GM12878 (cell line): ENCODE results near the gene TMEM161A. TPM values are rescaled to one million over a fixed set of nuclear protein-coding genes. Genes with fewer than 3 reads are reported as not detected.

Source experiments
- ATAC-seq: fragments of 200-7000 bp; cut with Tn5 transposase; 3 replicates; pipeline ENCODE4 v1.9.1; 2020; ENCODE audit warnings: mild to moderate bottlenecking, moderate library complexity
- BruUV-seq: library from RNA; stranded (reverse); fragments of 400-500 nt; replicated peaks from 2 replicates; lab custom pipeline; 2021; lab: Mats Ljungman, UMichigan
- CTCF ChIA-PET: fragments of 300-600 bp; sonication (Branson Sonifier 250); formaldehyde crosslinking; extraction: SDS; loops from one replicate; lab custom pipeline; 2021; ENCODE audit warnings: inconsistent platforms; lab: Yijun Ruan, JAX
- POLR2A ChIA-PET: fragments of 350-600 bp; formaldehyde crosslinking; extraction: SDS; loops from one replicate; lab custom pipeline; 2021; ENCODE audit warnings: inconsistent platforms; lab: Charles Lee
- RAD21 ChIA-PET: fragments of 300-600 bp; sonication (Branson Sonifier 250); formaldehyde crosslinking; loops from one replicate; lab custom pipeline; 2023; ENCODE audit warnings: antibody characterized with exemption; ENCODE audit not compliant: unreplicated experiment; lab: Charles Lee
- SMC1A ChIA-PET: fragments of 300-600 bp; sonication (Branson Sonifier 250); formaldehyde crosslinking; loops from one replicate; lab custom pipeline; 2023; ENCODE audit not compliant: unreplicated experiment, uncharacterized antibody; lab: Charles Lee
- DNase-seq: peaks from one replicate; pipeline ENCODE4 v3.0.0-alpha.2; 2011; ENCODE audit warnings: low read depth, low spot score
- FAIRE-seq: peaks from 3 replicates; lab custom pipeline; 2011; peaks lifted over from hg19 to GRCh38; lab: Jason Lieb, UNC
- H2AFZ ChIP-seq: 2 replicates; pipeline ENCODE4 v1.6.0; 2011; ENCODE audit warnings: low read depth, low read length, control low read depth; ENCODE audit not compliant: control insufficient read depth
- H3K27ac ChIP-seq: 2 replicates; pipeline ENCODE4 v1.5.1; 2011; ENCODE audit warnings: control low read depth; ENCODE audit not compliant: control insufficient read depth, insufficient read depth
- H3K27me3 ChIP-seq, 2 experiments: replicated peaks in 1 of 2; 2 replicates each; pipeline versions ENCODE4 v1.6.0 to v1.6.1; 2011; ENCODE audit warnings: low read length in 1 of 2; ENCODE audit not compliant: control insufficient read depth in 2 of 2, insufficient read depth in 2 of 2
- H3K36me3 ChIP-seq, 2 experiments: 2 replicates each; pipeline ENCODE4 v1.5.1; 2011; ENCODE audit warnings: low read length in 1 of 2; ENCODE audit not compliant: control insufficient read depth in 2 of 2, insufficient read depth in 2 of 2
- H3K4me1 ChIP-seq: 2 replicates; pipeline ENCODE4 v1.6.1; 2011; ENCODE audit warnings: mild to moderate bottlenecking, low read length, moderate library complexity, mixed read lengths; ENCODE audit not compliant: control insufficient read depth, insufficient read depth
- H3K4me2 ChIP-seq: 2 replicates; pipeline ENCODE4 v1.6.0; 2011; ENCODE audit warnings: control low read depth; ENCODE audit not compliant: control insufficient read depth, insufficient read depth
- H3K4me3 ChIP-seq: fragments of 200-600 bp; sonication (generic); 2 replicates; pipeline ENCODE4 v1.5.1; 2016
- H3K79me2 ChIP-seq: 2 replicates; pipeline ENCODE4 v1.6.0; 2011; ENCODE audit warnings: low read length; ENCODE audit not compliant: control insufficient read depth, insufficient read depth
- H3K9ac ChIP-seq: 2 replicates; pipeline ENCODE4 v1.8.0; 2011; ENCODE audit warnings: low read length, control low read depth, mixed read lengths; ENCODE audit not compliant: control insufficient read depth, insufficient read depth
- H3K9me3 ChIP-seq: replicated peaks from 3 replicates; pipeline ENCODE4 v1.5.1; 2011; ENCODE audit warnings: mild to moderate bottlenecking, low read length; ENCODE audit not compliant: control insufficient read depth, insufficient read depth
- H4K20me1 ChIP-seq: 2 replicates; pipeline ENCODE4 v1.6.0; 2011; ENCODE audit not compliant: control insufficient read depth, insufficient read depth
- CHD4 ChIP-seq: fragments of 200-600 bp; sonication (generic); IDR thresholded peaks from 2 replicates; pipeline ENCODE4 v1.6.1; 2016; ENCODE audit warnings: mild to moderate bottlenecking
- GATAD2B ChIP-seq: fragments of 450-650 bp; conservative IDR thresholded peaks from 2 replicates; pipeline ENCODE4 v1.6.1; 2017; ENCODE audit warnings: low read depth, mild to moderate bottlenecking, moderate library complexity
- MTA3 ChIP-seq: IDR thresholded peaks from 2 replicates; pipeline ENCODE4 v1.6.1; 2012; ENCODE audit warnings: low read length, inconsistent platforms, borderline replicate concordance
- MYC ChIP-seq: IDR thresholded peaks from 2 replicates; pipeline ENCODE4 v1.6.1; 2011; ENCODE audit warnings: mild to moderate bottlenecking, low read length, moderate library complexity, inconsistent platforms; ENCODE audit not compliant: insufficient read depth, insufficient replicate concordance, insufficient read length, severe bottlenecking
- NBN ChIP-seq: fragments of 450-650 bp; IDR thresholded peaks from 2 replicates; pipeline ENCODE4 v1.6.1; 2016
- TCF3 ChIP-seq: IDR thresholded peaks from 2 replicates; pipeline ENCODE4 v1.6.1; 2012; ENCODE audit warnings: low read depth, mild to moderate bottlenecking, low read length, borderline replicate concordance; ENCODE audit not compliant: insufficient read depth
- YY1 ChIP-seq: IDR thresholded peaks from 2 replicates; pipeline ENCODE4 v1.6.1; 2011; ENCODE audit warnings: low read depth, mild to moderate bottlenecking, low read length
- ZSCAN29 ChIP-seq: fragments of 450-650 bp; IDR thresholded peaks from 2 replicates; pipeline ENCODE4 v1.6.1; 2017; ENCODE audit warnings: mild to moderate bottlenecking, moderate library complexity
- WGBS: methylation state at CpG from one replicate; pipeline ENCODE4 v1.1.6; 2016; ENCODE audit warnings: low lambda C conversion rate; ENCODE audit not compliant: insufficient replicate concordance, insufficient coverage; ENCODE audit errors: missing lambda C conversion rate; 5-methylcytosine and 5-hydroxymethylcytosine counted together
- in situ Hi-C: fragments of 300-500 bp; cut with MboI; formaldehyde crosslinking; loops from 9 replicates; pipeline ENCODE4 v1.14.3; 2018; ENCODE audit warnings: mixed read lengths
- intact Hi-C: fragments of 100-400 bp; cut with micrococcal nuclease; formaldehyde crosslinking; loops from one replicate; pipeline ENCODE4 v1.14.2; 2022; ENCODE audit not compliant: unreplicated experiment
- polyA plus RNA-seq, 11 experiments: library from polyadenylated mRNA; depleted of rRNA in 4 of 11; unstranded in 6 of 11; stranded (reverse) in 5 of 11; fragments of >200 nt; fragmentation: Nextera tagmentation in 4 of 11; fragmentation: Illumina TruSeq in 1 of 11; extraction: Ambion mirVana in 4 of 11; extraction: Trizol in 1 of 11; gene quantifications; 1 replicate in 1 of 11; 2 replicates in 10 of 11; pipeline versions ENCODE4 v1.2.1 to v1.2.3, GENCODE V29; 2011 to 2016; ENCODE audit warnings: inconsistent platforms in 2 of 11, missing spikeins in 2 of 11, low read depth in 1 of 11
- total RNA-seq, 4 experiments: library from RNA; depleted of rRNA in 3 of 4; stranded (reverse); fragments of >200 nt in 3 of 4; fragmentation: Illumina TruSeq in 1 of 4; extraction: Trizol in 1 of 4; gene quantifications; 2 replicates each; pipeline versions ENCODE4 v1.2.1 to v1.2.3, GENCODE V29; 2013 to 2021
- TF ChIP-seq, protein P1 (sequence below): fragments of 450-650 bp; formaldehyde crosslinking; IDR thresholded peaks from 2 replicates; pipeline ENCODE4 v1.4.0; 2020; ENCODE audit warnings: mild to moderate bottlenecking, moderate library complexity
- TF ChIP-seq, protein P2 (sequence below): fragments of 450-650 bp; IDR thresholded peaks from 2 replicates; pipeline ENCODE4 v1.6.1; 2016; ENCODE audit warnings: mild to moderate bottlenecking
- TF ChIP-seq, protein P3 (sequence below): fragments of 150-350 bp; IDR thresholded peaks from 2 replicates; pipeline ENCODE4 v1.6.1; 2014; ENCODE audit warnings: mild to moderate bottlenecking, low read depth, low read length
- TF ChIP-seq, protein P4 (sequence below): fragments of 450-650 bp; IDR thresholded peaks from 2 replicates; pipeline ENCODE4 v1.6.1; 2017; ENCODE audit warnings: antibody characterized with exemption, mild to moderate bottlenecking, moderate library complexity

The TMEM161A gene
- total and polyA plus RNA-seq, 10 of the 15 experiments (the other 5 are each of a cell fraction or from before 2014, with no cell fraction given), result 1.1 to 37.1 (median 19.0) TPM

DNA sequence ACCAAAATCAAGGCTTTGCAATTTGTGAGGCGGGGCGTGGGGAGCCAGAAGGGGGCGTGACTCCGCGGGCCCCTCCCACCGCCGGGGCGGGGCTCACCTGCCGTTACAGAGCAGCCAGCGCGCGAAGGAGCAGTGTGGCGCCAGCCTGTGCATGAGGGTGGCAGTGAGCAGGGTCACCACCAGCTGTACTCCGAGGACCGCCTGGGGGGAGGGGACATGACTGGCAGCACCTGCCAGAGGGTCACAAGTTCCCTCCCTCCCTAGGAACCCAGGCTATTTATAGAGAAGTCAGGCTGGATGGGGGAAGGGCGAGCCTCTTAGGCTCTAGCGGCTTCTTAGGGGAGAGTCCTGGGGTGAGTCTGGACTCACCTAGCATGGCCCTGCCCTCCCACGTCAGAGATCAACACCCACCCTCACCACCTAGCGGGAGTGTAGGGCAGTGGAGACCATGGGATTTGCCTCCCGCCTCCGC, 3.6 kb downstream of the TMEM161A start:
- Histone ChIP-seq H3K9ac (no peak overlapping the region), H3K4me2 (no peak overlapping the region), H3K36me3 (no peaks in the 10 kb centered on the region), H4K20me1 (no peaks in the 10 kb centered on the region), H3K4me1 (peaks cover 6% of the 10 kb centered on the region; the same call in 1 of the 2 replicates), H3K79me2 (peaks cover 9% of the 10 kb centered on the region), H2AFZ (no peak overlapping the region), H3K27me3 (no peaks in the 10 kb centered on the region), H3K9me3 (peaks cover 9% of the 10 kb centered on the region; the same call in 2 of the 3 replicates), H3K4me3 (no peak overlapping the region), H3K27ac (no peak overlapping the region)
- intact Hi-C loops, result no loop called here
- in situ Hi-C loops, result no loop called here
- ChIA-PET POLR2A (no interaction called here), CTCF (interaction anchor here (1.5 kb wide), 1 partner anchor 19 kb away, joined by 4 read pairs; no protein-coding TSS in a partner anchor), RAD21 (no interaction called here), SMC1A (interaction anchor here (1.7 kb wide), 1 partner anchor 40 kb away, joined by 4 read pairs; no protein-coding TSS in a partner anchor)
- no peak for ATAC-seq
- no peak for DNase-seq
- FAIRE-seq, result no peak
- no TSS peak for BruUV-seq
- WGBS, result 26% methylated on average over 21 of the region's 21 CpGs
- TF ChIP-seq YY1 (no peak), MYC (no peak), NBN (no peak), ZSCAN29 (no peak), GATAD2B (no peak), MTA3 (no peak), TCF3 (no peak), CHD4 (no peak)
- TF ChIP-seq, protein P1, sequence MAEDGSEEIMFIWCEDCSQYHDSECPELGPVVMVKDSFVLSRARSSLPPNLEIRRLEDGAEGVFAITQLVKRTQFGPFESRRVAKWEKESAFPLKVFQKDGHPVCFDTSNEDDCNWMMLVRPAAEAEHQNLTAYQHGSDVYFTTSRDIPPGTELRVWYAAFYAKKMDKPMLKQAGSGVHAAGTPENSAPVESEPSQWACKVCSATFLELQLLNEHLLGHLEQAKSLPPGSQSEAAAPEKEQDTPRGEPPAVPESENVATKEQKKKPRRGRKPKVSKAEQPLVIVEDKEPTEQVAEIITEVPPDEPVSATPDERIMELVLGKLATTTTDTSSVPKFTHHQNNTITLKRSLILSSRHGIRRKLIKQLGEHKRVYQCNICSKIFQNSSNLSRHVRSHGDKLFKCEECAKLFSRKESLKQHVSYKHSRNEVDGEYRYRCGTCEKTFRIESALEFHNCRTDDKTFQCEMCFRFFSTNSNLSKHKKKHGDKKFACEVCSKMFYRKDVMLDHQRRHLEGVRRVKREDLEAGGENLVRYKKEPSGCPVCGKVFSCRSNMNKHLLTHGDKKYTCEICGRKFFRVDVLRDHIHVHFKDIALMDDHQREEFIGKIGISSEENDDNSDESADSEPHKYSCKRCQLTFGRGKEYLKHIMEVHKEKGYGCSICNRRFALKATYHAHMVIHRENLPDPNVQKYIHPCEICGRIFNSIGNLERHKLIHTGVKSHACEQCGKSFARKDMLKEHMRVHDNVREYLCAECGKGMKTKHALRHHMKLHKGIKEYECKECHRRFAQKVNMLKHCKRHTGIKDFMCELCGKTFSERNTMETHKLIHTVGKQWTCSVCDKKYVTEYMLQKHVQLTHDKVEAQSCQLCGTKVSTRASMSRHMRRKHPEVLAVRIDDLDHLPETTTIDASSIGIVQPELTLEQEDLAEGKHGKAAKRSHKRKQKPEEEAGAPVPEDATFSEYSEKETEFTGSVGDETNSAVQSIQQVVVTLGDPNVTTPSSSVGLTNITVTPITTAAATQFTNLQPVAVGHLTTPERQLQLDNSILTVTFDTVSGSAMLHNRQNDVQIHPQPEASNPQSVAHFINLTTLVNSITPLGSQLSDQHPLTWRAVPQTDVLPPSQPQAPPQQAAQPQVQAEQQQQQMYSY (CRISPR knock-in tag), result no peak
- TF ChIP-seq, protein P2, sequence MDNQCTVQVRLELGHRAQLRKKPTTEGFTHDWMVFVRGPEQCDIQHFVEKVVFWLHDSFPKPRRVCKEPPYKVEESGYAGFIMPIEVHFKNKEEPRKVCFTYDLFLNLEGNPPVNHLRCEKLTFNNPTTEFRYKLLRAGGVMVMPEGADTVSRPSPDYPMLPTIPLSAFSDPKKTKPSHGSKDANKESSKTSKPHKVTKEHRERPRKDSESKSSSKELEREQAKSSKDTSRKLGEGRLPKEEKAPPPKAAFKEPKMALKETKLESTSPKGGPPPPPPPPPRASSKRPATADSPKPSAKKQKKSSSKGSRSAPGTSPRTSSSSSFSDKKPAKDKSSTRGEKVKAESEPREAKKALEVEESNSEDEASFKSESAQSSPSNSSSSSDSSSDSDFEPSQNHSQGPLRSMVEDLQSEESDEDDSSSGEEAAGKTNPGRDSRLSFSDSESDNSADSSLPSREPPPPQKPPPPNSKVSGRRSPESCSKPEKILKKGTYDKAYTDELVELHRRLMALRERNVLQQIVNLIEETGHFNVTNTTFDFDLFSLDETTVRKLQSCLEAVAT, result no peak
- TF ChIP-seq, protein P3, sequence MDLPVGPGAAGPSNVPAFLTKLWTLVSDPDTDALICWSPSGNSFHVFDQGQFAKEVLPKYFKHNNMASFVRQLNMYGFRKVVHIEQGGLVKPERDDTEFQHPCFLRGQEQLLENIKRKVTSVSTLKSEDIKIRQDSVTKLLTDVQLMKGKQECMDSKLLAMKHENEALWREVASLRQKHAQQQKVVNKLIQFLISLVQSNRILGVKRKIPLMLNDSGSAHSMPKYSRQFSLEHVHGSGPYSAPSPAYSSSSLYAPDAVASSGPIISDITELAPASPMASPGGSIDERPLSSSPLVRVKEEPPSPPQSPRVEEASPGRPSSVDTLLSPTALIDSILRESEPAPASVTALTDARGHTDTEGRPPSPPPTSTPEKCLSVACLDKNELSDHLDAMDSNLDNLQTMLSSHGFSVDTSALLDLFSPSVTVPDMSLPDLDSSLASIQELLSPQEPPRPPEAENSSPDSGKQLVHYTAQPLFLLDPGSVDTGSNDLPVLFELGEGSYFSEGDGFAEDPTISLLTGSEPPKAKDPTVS, result no peak
- TF ChIP-seq, protein P4, sequence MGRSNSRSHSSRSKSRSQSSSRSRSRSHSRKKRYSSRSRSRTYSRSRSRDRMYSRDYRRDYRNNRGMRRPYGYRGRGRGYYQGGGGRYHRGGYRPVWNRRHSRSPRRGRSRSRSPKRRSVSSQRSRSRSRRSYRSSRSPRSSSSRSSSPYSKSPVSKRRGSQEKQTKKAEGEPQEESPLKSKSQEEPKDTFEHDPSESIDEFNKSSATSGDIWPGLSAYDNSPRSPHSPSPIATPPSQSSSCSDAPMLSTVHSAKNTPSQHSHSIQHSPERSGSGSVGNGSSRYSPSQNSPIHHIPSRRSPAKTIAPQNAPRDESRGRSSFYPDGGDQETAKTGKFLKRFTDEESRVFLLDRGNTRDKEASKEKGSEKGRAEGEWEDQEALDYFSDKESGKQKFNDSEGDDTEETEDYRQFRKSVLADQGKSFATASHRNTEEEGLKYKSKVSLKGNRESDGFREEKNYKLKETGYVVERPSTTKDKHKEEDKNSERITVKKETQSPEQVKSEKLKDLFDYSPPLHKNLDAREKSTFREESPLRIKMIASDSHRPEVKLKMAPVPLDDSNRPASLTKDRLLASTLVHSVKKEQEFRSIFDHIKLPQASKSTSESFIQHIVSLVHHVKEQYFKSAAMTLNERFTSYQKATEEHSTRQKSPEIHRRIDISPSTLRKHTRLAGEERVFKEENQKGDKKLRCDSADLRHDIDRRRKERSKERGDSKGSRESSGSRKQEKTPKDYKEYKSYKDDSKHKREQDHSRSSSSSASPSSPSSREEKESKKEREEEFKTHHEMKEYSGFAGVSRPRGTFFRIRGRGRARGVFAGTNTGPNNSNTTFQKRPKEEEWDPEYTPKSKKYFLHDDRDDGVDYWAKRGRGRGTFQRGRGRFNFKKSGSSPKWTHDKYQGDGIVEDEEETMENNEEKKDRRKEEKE, result no peak
